MM.1S (cell line): ENCODE measurements around the gene ARHGAP44.

Source experiments
- EZH2 ChIP-seq: fragments of 300-600 bp; sonication (generic); optimal IDR thresholded peaks from 2 replicates; pipeline ENCODE3; 2017; ENCODE audit warnings: low read depth, mild to moderate bottlenecking, antibody characterized with exemption, low read length, mixed read lengths
- TF ChIP-seq, protein P1 (sequence below): fragments of 300-600 bp; sonication (generic); IDR thresholded peaks from 2 replicates; pipeline ENCODE4 v1.5.1; 2016; ENCODE audit warnings: antibody characterized with exemption, low read length, mixed read lengths

DNA sequence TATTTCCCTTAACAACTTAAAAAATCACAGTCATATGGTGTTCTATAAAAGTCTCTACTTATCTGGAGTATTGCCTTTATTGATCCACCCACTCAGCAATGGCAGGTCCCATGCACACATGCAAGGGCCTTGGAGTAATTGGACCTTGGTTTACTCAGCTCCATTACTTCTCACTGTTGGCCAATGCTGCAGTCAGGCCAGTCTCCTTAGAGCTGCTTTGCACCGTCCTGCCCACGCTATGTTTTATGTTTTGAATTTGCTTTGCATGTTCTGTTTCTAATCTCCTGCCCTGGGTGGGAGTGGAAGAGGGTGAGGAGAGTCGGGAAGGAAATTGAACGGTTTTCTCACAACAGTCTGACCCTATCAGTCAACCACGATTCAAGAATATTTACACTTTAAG is 23.6 kb downstream of the ARHGAP44 start:
- TF ChIP-seq, protein P1, sequence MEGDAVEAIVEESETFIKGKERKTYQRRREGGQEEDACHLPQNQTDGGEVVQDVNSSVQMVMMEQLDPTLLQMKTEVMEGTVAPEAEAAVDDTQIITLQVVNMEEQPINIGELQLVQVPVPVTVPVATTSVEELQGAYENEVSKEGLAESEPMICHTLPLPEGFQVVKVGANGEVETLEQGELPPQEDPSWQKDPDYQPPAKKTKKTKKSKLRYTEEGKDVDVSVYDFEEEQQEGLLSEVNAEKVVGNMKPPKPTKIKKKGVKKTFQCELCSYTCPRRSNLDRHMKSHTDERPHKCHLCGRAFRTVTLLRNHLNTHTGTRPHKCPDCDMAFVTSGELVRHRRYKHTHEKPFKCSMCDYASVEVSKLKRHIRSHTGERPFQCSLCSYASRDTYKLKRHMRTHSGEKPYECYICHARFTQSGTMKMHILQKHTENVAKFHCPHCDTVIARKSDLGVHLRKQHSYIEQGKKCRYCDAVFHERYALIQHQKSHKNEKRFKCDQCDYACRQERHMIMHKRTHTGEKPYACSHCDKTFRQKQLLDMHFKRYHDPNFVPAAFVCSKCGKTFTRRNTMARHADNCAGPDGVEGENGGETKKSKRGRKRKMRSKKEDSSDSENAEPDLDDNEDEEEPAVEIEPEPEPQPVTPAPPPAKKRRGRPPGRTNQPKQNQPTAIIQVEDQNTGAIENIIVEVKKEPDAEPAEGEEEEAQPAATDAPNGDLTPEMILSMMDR, result no peak
- no peak for TF ChIP-seq EZH2
